Upper lobe of right lung (tissue), 1 donor: ENCODE measurements around the gene LRRC25. TPM values are rescaled to one million over a fixed set of nuclear protein-coding genes. Genes with fewer than 3 reads are reported as not detected.

ENCODE experiments used
- ATAC-seq: fragments of 200-7000 bp; cut with Tn5 transposase; one replicate; pipeline ENCODE4 v1.9.1; 2020; ENCODE audit warnings: mild to moderate bottlenecking, moderate library complexity
- DNase-seq: peaks from one replicate; pipeline ENCODE4 v3.0.0-alpha.2; 2020
- H3K27ac ChIP-seq: fragments of 200-600 bp; one replicate; pipeline ENCODE4 v1.8.0; 2022
- H3K27me3 ChIP-seq: fragments of 200-600 bp; one replicate; pipeline ENCODE4 v1.8.0; 2022; ENCODE audit warnings: mild to moderate bottlenecking
- H3K36me3 ChIP-seq: fragments of 200-600 bp; one replicate; pipeline ENCODE4 v1.8.0; 2022
- H3K4me1 ChIP-seq: fragments of 200-600 bp; one replicate; pipeline ENCODE4 v1.8.0; 2022
- H3K4me3 ChIP-seq: fragments of 200-600 bp; one replicate; pipeline ENCODE4 v1.8.0; 2022; ENCODE audit warnings: mild to moderate bottlenecking
- H3K9me3 ChIP-seq: fragments of 200-600 bp; one replicate; pipeline ENCODE4 v1.8.0; 2022
- intact Hi-C: fragments of 100-400 bp; cut with DNase I; formaldehyde crosslinking; loops from one replicate; pipeline ENCODE4 v1.11.0; 2022
- total RNA-seq: library from RNA; stranded (reverse); fragmentation: NEBNext Ultra II Directional; extraction: Animal tissue kit (Norgen Biotek cat#: 25700); gene quantifications from one replicate; pipeline ENCODE4 v1.2.1, GENCODE V29; 2021
- TF ChIP-seq, protein P1 (sequence below): fragments of 200-600 bp; IDR thresholded peaks from one replicate; pipeline ENCODE4 v1.8.0; 2022; ENCODE audit warnings: antibody characterized with exemption
- donor health status: DM: no; HTN: yes; CAD: no; lungs with severe emphysema.

Gene LRRC25
- total RNA-seq, 1 donor from 2014 or later, result 22.7 TPM

DNA sequence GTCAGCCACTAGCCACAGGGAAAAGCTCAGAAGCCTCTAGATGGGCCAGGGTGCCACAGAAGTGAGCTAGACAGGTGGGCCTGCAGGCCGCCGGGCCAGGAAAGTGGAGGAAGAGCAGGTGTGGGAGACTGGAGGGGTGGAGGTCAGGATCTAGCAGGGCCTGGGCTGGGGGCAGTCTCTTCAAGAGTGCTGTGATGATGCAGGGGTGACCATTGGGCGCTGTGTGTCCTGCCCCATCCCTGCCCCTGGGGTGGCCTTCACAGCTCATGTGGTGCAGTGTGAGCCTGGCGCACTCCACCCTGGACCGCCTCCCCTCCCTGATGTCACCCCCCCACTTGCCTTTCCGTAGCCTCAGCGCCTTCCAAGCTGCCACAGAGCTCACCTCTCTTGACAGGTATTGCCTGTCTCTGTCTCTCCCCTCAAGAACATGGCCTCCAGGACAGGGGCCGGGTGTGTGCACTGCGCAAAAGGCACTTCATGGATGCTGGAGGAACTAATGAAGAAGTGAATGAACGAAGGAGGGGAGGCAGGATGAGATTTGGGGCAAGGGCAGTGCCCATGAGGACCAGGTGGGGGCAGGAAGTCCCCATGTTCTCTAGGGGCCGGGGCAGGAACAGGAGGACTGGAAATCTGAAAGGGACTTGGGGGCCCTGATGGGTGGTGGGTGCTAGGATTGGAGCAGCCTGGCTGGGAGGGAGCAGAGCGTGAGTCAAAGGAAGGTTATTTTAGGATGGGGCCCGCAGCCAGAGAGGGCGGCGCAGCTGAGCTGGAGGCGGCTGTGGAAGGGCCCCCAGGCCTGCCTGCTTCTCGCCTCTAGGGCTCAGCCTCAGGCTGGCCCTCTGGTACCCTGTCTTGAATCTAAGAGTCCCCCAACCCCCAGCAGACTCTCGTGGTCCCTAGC, 28.3 kb upstream of the LRRC25 start:
- H3K36me3 ChIP-seq, result no peaks in the 10 kb centered on the region
- TF ChIP-seq, protein P1, sequence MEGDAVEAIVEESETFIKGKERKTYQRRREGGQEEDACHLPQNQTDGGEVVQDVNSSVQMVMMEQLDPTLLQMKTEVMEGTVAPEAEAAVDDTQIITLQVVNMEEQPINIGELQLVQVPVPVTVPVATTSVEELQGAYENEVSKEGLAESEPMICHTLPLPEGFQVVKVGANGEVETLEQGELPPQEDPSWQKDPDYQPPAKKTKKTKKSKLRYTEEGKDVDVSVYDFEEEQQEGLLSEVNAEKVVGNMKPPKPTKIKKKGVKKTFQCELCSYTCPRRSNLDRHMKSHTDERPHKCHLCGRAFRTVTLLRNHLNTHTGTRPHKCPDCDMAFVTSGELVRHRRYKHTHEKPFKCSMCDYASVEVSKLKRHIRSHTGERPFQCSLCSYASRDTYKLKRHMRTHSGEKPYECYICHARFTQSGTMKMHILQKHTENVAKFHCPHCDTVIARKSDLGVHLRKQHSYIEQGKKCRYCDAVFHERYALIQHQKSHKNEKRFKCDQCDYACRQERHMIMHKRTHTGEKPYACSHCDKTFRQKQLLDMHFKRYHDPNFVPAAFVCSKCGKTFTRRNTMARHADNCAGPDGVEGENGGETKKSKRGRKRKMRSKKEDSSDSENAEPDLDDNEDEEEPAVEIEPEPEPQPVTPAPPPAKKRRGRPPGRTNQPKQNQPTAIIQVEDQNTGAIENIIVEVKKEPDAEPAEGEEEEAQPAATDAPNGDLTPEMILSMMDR, result no peak
- DNase-seq (no peak), ATAC-seq (no peak)
- no peak overlapping the region for H3K27ac ChIP-seq
- H3K27me3 ChIP-seq, result no peaks in the 10 kb centered on the region
- no peak overlapping the region for H3K4me3 ChIP-seq
- H3K4me1 ChIP-seq, result peaks cover 32% of the 10 kb centered on the region
- H3K9me3 ChIP-seq, result no peaks in the 10 kb centered on the region
- intact Hi-C loops, result no loop called here

DNA sequence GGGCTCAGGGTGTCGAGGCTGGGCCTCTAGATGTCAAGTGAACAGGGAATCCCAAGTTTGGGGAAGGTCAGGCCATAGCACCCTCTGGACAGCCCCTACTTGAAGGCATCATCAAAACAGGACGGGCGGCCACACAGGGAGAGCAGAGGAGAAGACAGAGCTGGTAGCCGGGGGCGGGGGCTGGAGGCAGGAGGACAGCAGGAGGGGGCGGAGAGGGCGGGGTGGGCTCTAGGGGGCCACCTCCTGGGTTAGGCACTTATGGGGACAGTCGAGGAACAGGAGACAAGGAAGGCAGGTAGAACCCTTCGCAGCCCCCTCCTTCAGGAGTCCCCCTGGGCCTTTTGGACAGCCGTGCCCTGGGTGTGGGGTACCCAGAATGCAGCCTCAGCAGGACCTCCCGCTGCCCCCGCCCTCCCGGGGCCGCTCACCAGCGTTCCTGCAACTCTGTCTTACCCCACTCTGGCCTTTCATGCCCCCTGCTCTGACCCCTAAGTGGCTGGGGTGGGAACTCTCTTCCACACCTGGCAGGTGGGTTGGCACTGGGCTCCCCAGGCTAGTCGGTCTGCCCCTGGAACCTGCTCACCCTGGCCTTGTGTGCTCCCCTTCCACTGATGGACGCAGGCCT, 27.6 kb upstream of the LRRC25 start:
- TF ChIP-seq, protein P1, result no peak
- no peak for DNase-seq
- Histone ChIP-seq H3K4me1 (peaks cover 39% of the 10 kb centered on the region), H3K9me3 (no peaks in the 10 kb centered on the region), H3K27ac (no peak overlapping the region), H3K27me3 (no peaks in the 10 kb centered on the region), H3K4me3 (no peak overlapping the region), H3K36me3 (no peaks in the 10 kb centered on the region)
- intact Hi-C loops, result no loop called here
- no peak for ATAC-seq

DNA sequence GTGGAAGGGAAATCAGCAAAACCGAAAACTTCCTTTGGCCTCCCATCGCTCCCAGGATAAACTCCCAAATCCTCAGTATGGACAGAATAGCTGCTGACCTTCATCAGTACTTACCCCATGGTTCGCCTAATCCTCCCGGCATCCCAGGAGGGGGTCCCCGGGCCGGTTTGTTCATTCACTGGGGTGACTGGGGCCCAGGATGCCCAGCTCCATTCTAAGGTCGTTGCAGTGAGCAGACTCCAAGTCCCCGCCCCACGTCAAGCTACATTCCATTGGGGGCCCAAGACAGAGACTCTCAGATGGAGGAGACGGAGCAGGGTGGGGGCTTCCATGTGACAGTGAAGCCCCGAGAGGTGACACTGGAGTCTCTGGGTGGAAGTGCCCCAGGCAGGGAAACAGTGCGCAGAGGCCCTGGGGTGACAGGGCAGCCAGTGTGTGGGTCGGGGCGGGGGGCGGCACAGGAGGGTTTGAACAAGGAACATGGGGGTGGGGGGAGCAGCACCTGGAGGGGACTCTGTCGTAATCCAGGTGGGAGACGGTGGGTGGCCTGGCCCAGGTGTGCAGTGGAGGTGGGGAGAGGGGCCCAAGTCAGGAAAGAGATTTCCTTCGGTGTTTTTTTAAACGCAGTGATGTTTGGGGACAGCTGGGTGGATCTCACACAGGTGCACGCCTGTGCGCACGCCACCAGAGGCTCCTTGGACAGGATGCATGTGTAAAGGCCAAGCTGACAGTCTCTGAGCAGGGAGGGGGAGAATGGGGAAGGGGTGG, 26.9 kb upstream of the LRRC25 start:
- no peaks in the 10 kb centered on the region for H3K27me3 ChIP-seq
- no peaks in the 10 kb centered on the region for H3K9me3 ChIP-seq
- TF ChIP-seq, protein P1, result no peak
- H3K27ac ChIP-seq, result no peak overlapping the region
- DNase-seq (no peak), ATAC-seq (no peak)
- peaks cover 33% of the 10 kb centered on the region for H3K4me1 ChIP-seq
- intact Hi-C loops, result no loop called here
- no peaks in the 10 kb centered on the region for H3K36me3 ChIP-seq
- H3K4me3 ChIP-seq, result no peak overlapping the region

DNA sequence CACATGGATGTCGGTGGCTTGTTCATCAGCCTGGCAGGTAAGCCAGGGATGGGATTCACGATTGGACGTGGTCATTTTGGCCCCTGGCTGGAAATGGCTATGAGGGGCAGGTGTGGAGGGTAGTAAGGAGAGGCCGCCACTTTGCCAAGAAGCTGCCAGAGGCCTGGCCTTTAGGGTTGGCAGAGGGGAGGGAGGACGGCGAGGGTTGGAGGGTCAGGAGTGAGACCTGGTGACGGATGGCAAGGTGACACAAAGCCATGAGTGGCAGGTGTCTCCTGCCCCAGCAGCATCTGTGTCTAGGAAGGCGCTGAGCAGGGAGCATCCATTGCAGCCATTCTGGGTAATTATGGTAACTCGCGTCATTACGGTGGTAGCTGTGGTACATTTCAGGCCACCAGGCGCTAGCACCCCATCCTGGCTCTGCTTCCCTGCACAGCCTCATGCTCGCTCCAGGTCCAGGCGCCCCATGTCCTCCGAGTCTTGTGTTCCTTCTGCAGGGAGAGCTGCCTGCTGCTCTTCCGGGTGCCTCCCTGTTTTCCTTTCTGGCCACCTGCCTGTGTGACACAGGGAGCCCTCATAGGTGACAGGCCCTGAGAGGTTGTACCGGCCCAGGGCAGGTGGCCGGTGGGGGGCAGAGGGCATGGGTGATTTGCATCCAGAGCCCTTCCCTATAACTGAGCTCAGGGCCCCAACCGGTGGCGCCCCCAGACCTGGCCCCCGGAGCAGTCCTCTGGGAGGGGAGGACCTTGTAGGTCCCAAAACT, 26.0 kb upstream of the LRRC25 start:
- DNase-seq, result no peak
- H3K27me3 ChIP-seq, result no peaks in the 10 kb centered on the region
- H3K27ac ChIP-seq, result no peak overlapping the region
- H3K36me3 ChIP-seq, result no peaks in the 10 kb centered on the region
- no peaks in the 10 kb centered on the region for H3K9me3 ChIP-seq
- intact Hi-C loops, result no loop called here
- TF ChIP-seq, protein P1, result no peak
- H3K4me1 ChIP-seq, result peaks cover 30% of the 10 kb centered on the region
- ATAC-seq, result no peak
- H3K4me3 ChIP-seq, result no peak overlapping the region

DNA sequence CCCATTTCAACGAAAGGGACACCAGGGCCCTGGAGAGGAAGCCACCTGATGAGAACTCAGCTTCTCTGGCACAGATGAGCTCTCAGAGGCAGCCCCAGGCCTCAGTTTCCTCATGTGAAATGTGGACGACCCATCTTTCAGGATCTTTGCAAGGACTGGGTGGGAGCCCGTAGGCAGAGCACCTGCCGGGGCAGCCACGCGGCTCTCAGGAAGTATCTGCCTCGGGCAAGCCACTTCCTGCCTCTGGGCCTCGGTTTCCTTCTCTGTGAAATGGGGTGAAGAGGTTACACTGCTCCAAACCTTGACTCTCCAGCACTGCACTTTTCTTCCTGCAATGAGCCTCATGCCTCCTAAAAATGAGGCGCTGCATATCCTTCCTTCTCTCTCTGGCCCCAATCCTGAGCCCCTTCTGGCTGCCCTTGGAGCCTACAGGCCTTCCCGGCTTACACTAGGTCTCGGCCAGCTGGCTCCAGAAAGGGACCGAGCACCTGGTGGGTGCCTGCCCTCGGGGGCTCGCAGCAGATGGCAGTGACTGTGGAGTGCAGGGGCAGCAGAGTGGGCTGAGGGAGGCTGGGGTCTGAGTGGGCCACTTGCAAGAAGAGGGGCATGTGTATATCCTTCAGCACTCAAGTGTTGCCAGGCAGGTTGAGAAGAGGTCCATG, 25.2 kb upstream of the LRRC25 start:
- no peaks in the 10 kb centered on the region for H3K27me3 ChIP-seq
- no peak overlapping the region for H3K4me3 ChIP-seq
- H3K9me3 ChIP-seq, result no peaks in the 10 kb centered on the region
- intact Hi-C loops, result no loop called here
- TF ChIP-seq, protein P1, result no peak
- DNase-seq, result no peak
- H3K27ac ChIP-seq, result no peak overlapping the region
- no peaks in the 10 kb centered on the region for H3K36me3 ChIP-seq
- peaks cover 37% of the 10 kb centered on the region for H3K4me1 ChIP-seq
- ATAC-seq, result no peak
